ENCODE measurements around the gene PTPRJ.
"Not testable (repeated sequence)": the region's sequence is repeated elsewhere in the genome, so short reads cannot be mapped to it uniquely, and the experiment has no call there.

Gene PTPRJ

GRCh38 chr11:48169717-48170116, 189.4 kb downstream of the PTPRJ start:
- DNase-seq, result no peak

GRCh38 chr11:48170241-48171233, 190.2 kb downstream of the PTPRJ start:
- DNase-seq, result no peak

- DNase-seq, result peak; percentile 41
Observed at GRCh38 chr11:48172818-48173609, 192.7 kb downstream of the PTPRJ start.

GRCh38 chr11:48177661-48178060, 197.3 kb downstream of the PTPRJ start:
- no peak for DNase-seq

- no peak for DNase-seq
Observed at GRCh38 chr11:48180627-48181026, 200.3 kb downstream of the PTPRJ start.

GRCh38 chr11:48182860-48183526, 202.6 kb downstream of the PTPRJ start:
- DNase-seq, result no peak

GRCh38 chr11:48184452-48184851, 204.1 kb downstream of the PTPRJ start:
- DNase-seq, result no peak

- not testable (repeated sequence) for DNase-seq
Observed at GRCh38 chr11:48190906-48191654, 210.7 kb downstream of the PTPRJ start.

GRCh38 chr11:48193876-48194275, 213.5 kb downstream of the PTPRJ start:
- DNase-seq, result no peak

- DNase-seq, result no peak
Observed at GRCh38 chr11:48207881-48208280, 227.5 kb downstream of the PTPRJ start.

- no peak for DNase-seq
Observed at GRCh38 chr11:48210052-48210451, 229.7 kb downstream of the PTPRJ start.

- no peak for DNase-seq
Observed at GRCh38 chr11:48216510-48216909, 236.2 kb downstream of the PTPRJ start, which contains the start of gene OR4B1. Gene OR4B1, plus strand, starts transcription at chr11:48216810. Its CDS starts 0 bp downstream, at chr11:48216810.
